ENCODE results near the gene BHLHE23.

BHLHE23 gene

DNA sequence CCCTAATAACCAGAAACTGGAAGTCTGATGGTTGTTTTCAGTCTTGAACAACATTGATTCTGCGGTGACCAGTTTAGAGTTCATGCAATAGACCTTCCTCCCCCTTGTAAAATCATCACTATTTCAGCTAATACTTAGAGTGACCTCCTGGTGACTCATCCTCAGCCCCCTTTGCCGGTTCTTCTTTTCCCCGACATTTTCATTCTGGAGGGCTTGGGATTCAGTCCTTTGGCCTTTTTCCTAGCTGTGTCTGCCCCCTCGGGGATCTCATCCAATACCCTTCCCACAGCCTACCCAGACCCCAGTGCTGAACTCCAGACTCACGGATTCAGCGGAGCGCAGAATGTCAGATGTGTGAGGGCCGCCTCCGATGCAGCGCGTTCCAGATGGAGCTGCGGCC, 7.5 kb upstream of the BHLHE23 start:
- no peak overlapping the region for H3K4me3 ChIP-seq
- H3K27ac ChIP-seq = no peak overlapping the region

DNA sequence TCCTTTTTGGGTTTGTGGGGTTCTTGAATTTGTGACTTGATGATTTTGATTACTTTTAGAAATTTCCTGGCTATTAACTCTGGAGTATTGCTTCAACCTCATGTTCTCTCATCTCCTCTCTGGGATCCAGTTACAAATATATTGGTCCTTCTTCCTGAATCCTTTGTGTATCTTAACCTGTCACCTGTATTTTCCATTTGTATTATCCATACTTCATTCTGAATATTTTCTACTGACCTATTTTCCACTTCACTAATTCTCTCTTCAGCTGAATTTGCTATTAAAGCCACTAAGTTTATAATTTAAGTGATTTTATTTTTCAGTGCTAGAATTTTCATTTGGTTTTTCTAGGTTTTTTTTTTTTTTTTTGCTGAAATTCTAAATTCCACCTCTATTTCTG, 6.4 kb upstream of the BHLHE23 start:
- no peak overlapping the region for H3K27ac ChIP-seq

DNA sequence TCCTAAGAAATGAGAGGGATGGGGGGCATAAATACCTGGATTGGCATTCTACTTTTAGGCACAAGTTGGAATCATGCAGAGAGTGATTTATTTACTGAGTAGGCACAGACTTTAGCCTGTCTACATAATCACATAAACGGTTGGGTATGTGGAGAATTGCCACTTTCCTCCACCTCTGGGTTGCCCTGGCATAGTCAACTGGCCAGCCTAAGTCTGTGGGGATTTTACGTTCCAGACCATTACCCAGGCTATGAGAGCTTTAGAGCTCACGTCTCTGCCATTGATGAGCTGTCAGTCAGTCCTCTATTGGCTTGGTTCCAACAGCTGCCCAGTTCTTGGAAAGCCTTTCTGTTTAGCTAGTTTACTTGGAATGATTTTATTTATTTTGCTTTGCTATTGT, 5.0 kb upstream of the BHLHE23 start:
- H3K27ac ChIP-seq = no peak overlapping the region
- no peak overlapping the region for H3K4me3 ChIP-seq

More for the DNA sequence above, 6.4 kb upstream of the BHLHE23 start:
- no peak overlapping the region for H3K4me3 ChIP-seq

DNA sequence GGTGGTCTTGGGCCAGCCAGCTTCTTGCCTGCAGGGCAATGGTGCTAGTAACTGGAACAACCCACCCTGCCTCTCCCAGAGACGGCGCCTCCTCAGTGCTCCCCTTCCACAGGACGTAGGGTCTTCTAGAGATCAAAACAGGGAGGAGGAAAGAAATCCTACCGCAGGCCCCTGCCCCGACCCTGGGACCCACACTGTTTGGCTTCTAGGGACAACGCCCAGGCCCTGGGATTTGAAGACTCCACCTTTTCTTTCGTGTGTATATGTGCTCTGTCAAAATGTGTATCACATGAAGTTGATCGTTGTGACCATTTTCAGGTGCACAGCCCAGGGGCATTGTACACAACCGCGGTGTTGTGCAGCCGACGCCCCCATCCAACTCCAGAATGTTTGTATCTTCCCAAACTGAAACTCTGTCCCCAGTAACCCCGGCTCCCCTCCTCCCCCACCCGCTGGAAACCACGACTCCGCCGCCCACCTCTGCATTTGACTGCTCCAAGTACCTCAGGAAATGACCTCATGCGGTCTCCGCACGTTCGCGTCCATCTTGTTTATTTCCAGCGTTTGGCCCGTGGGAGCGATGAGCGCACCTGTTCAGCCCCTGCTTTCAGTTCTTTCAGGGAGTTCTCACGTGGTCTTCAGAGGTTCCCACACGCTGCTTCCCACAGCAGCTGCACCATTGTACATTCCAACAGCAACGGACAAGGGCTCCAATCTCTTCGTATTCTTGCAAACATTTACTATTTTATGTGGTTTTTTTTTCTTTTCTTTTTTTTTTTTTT, 3.4 kb upstream of the BHLHE23 start:
- H3K27ac ChIP-seq = no peak overlapping the region
- H3K4me3 ChIP-seq = peak overlapping the region in 1 of 7 experiments; percentile 22

DNA sequence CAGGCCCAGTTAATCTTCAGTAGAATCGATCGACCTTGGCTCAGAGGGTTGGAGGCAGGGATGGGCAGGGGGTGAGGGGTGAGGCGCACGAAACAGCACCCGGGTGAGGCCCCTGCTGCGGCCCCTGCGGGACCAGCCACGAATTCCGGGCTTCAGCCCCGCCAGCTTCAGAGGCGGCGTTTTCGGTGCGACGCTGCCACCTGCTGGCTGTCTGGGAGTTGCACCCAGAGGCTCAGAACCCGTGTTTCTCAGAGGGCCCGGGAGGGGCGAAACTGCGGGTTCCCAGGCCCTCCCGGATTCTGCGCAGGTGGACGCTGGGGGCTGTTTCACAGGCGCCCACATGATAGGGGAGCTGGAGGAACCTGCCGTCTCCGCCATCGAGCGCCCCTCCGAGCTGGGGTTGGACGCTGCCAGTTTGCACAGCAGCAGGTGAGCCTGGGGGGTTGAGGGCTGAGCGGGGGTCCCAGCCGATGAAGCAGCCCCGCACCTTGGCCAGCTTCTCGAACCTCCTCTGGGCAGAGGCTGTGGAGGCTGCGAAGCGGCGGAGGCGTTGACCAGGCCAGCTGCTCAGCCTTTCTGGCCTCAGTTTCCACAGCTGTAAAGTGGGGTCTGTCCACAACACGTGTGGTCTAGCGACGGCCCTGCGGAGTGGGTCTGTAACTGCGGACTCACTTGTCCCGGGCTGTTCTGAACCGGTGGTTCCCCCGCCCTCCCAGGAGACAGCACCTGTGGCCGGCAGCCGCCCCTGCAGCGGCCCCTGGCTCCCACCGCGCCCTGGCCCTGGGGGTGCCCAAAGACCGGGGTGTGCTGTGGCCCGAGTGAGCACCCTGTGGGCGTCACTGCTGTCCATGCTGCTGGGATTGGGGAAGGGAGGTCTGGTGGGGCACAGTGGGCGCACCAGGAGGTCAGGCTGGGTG, 2.5 kb upstream of the BHLHE23 start:
- no peak overlapping the region for H3K27ac ChIP-seq
- H3K4me3 ChIP-seq = no peak overlapping the region

DNA sequence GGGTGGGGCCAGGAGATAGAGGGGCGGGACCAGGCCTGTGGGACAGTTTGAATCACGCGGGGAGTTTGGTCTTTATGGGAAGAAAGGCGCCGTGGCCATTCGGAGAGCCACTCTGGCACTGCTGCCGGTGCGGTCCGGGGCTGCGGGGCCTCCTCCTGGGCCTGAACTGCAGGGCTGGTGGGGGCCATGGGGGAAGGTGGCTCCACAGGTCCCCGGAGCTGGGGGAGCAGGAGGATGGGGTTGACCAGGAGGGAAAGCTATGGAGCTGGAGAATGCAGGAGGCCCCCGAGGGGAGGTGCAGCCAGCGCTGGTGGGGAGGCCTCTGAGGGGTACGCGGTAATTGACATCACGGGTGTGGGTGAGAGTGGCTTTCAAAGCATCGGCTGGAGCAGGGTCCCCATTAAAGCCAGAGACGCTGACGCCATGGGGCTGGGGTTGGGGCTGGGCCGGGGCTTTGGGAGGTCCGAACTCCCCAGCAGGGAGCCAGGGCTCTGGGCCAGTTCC, 1.8 kb upstream of the BHLHE23 start:
- Histone ChIP-seq H3K4me3 (no peak overlapping the region), H3K27ac (no peak overlapping the region)

DNA sequence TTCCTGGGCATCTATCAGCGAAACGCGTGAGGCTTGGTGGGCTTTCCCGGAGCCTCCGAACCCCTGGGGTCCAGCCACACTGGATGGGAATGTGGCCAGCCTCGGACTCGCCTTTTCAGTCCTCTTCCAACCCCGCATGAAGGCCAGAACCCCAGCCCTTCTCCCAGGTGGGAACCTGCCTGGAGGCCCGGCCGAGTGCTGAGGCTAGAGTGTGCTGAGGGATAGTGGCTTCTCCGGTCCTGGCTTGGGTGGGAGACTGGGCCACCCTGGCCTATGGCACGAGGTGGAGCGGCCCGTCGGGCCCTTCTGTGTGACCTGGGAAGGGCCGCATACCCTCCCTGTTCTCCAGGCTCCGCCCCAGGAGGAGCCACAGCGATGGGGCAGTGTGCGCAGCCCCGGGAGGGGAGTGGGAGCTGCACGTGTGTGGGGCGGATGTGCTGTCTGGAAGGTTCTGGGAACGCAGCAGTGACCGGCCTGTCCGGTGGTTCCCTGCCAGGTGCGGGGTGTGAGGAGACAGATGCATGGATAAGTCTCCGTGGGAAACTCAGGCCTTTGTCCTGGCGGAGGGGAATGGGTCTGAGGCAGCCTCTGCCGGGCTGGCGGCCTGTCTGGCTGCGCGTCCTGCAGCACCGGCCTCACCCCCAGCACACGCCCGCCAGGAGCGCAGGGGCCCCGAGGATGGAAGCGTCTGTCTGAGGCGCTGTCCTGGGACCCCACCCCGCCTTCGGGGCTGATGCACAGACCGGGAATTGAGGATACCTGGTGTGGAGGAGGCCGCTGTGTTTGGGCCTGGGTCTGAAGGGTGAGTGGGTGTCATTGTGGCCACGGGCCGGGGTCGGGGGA, 1.1 kb upstream of the BHLHE23 start:
- Histone ChIP-seq H3K27ac (no peak overlapping the region), H3K4me3 (no peak overlapping the region)

DNA sequence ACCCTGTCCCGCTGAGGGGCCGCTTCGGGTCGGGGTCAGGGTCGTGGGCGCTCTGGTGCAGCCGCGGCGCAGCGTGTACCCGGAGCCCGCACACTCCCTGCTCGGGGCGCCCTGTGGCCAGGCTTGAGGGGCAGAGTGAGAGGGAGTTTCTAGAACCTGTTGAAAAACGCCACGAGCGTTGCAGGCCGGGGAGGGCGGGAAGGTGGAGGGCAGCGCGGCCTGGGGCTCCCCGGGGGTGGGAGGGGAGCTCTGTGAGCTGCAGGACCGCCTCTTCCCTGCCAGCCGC, 539 bp upstream of the BHLHE23 start:
- Histone ChIP-seq H3K27ac (no peak overlapping the region), H3K4me3 (no peak overlapping the region)

DNA sequence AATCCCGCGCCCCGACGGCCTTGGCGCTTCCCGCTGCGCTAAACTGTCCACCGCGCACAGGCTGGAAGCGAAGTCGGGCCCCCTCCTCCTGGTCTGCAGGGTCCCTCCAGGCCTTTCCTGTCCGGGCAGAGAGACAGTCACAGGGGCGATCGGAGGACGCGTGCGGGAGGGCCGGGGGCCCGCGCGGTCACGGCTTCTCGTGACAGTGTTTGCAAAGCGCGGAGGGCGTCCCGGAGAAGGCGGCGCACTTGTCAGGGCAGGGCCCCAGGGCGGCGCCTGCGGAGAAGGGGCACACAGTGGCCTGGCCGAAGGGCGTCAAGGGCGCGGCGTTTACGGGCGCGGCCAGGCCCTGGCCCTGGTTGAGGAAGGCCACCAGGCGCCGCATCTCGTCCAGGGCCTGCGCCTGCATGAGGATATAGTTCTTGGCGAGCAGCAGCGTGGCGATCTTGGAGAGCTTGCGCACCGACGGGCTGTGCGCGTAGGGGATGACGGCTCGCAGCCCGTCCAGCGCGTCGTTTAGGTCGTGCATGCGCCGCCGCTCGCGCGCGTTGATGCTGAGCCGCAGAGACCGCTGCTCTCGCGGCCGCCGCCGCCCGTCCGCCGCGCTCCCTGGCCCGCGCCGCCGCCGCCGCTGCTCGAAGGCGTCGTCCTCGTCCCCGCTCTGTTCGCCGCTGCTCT, 763 bp downstream of the BHLHE23 start:
- H3K4me3 ChIP-seq = no peak overlapping the region
- H3K27ac ChIP-seq = no peak overlapping the region

DNA sequence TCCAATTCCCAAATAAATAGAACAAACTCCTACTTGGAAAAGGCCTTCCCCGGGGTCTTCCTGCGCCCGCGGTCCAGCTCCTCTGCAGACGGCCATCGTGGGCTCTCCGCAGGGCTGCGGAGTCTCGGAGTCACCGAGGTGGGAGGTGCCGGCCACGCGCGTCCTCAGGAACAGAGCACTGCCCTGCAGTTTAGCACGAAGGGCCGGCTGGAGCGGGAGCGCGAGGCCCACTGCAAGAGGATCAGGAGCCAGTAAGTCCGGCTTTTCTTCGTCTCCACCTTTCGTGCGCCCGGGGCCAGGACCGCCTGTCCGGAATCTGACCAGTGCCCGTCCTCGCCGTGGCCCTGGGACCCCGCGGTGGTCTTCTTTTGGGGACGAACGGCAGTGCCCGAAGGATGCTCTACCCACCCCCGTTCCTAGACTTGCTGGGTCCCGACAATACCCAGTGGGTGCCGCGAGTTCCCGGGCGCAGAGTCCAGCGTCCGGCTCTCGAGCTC, 1.4 kb downstream of the BHLHE23 start:
- H3K4me3 ChIP-seq = no peak overlapping the region
- H3K27ac ChIP-seq = no peak overlapping the region

DNA sequence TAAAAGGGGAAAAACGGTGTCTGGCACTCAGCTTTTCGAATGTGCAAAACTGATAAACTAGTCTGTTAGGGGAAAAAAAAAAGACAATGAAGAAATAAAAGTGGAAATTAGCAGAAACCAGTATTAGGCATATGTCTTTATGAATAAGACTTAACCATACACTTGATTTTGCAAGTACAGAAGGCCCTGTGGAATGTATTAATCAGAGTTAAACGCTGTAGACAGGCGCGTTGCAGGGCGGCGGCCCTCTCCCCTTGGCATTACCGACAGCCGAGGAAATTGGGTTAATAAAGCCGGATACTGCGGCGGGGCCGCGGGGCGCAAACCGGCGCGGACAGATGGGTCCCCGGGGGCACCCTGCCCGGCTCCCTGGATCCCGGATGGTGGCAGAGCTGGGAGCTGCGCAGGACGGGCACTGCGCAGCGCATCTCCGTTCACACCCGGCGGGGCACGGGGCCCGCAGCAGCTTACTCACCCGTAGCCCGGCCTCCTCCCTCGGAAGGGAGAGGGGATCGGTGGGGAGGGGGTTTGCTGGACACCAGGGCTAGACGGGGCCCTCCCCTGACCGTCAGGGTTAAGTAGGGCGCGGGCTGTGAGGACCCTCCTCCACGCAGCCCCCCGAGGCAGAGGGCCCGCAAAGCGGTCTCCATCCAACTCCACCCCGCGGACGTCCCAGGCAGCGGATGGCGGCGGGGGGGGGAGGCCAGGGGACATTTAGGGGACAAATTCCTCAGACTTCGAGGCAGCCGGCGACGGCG, 2.0 kb downstream of the BHLHE23 start:
- no peak overlapping the region for H3K4me3 ChIP-seq
- no peak overlapping the region for H3K27ac ChIP-seq

DNA sequence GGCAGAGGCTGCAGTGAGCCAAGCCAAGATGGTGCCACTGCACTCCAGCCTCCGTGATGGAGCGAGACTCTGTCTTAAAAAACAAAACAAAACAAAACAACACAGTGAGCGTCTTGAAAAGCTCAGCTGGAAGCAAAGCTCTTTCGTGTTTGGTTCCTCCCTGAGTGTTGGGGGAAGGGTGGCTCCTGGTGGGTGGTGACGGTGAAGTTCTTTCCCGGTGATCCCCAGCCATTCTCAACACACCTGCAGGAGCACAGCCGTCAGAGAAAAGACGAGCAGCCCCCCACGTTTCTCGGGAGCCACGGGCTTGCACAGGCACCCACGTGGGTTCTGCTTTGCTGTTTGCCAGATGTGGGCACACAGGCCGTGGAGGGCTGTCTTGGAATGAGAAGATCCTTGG, 3.2 kb downstream of the BHLHE23 start:
- no peak overlapping the region for H3K4me3 ChIP-seq
- H3K27ac ChIP-seq = no peak overlapping the region

DNA sequence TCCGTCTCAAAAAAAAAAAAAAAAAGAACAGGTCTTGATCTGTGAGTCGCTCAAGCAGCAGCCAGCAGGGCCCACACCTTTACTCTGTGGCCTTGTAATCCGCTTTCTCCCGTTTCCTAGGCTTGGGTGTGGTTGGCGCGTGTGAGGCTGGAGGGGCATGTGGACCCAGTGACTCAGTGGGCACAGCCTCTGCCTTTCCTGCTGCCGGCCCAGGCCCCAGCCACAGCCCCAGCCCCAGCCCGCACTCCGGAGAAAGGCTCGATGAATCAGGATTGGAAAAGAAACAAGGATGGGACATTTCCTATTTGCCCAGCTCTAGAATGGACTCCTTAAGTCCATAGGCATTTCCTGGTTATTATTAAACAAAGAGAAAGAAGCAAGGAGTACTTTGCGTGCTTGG, 4.3 kb downstream of the BHLHE23 start:
- H3K27ac ChIP-seq = no peak overlapping the region
- no peak overlapping the region for H3K4me3 ChIP-seq

DNA sequence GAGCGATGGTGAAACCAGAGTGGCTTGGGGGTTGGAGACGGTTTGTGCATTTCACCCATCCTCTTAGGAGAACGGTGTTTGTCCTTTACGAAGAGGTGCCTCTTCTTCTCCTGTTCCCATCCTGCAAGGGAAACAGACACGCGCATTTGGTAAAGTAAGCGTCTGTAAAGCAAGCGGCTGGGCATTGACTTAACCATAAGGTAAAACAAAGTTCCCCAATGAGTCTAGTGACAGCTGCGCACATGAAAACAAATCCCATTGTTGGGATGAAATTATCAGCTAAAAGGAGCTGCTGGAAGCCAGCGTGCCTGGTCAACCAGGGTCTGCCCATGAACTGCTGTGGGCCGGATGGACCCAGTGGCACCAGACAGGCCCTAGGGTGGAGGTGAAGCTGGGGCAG, 5.8 kb downstream of the BHLHE23 start:
- H3K4me3 ChIP-seq = no peak overlapping the region
- H3K27ac ChIP-seq = no peak overlapping the region

DNA sequence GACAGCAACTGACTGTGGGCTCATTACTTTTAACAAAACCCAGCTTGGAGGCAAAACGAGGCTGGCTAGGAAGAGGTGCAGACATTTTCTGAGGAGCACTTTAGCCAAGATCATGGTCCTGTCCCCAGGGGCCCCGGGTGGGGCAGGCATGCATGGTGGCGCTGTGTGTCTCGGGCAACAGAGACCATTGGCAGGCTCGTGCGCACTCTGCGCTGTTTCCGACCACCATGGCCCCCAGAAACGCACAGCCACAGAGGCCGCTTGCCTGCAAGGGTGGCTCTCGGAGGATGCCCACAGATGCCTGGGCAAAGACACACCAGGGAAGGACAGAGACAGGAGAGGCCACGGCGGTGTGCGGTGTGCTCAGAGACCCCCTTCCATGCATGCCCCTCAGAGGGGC, 6.7 kb downstream of the BHLHE23 start:
- Histone ChIP-seq H3K27ac (no peak overlapping the region), H3K4me3 (no peak overlapping the region)

DNA sequence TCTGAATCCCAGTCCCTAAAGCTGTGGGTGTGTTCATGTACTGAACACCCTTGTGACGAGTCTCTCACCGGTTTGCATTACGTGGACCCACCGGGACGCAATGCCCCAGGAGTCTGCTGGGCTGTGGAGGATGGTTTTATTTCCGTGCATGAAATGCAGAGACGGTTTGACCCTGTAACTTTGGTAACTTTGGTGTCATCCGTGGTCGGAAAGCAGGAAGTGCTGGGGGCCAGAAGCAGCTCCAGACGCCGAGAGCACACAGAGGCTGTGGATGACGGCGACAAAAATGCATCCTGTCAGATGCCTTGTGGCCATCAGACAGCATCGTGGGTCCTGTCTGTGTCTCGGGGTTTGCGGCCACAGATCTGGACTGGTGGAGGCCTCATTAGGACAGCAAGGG, 7.2 kb downstream of the BHLHE23 start:
- no peak overlapping the region for H3K4me3 ChIP-seq
- H3K27ac ChIP-seq = no peak overlapping the region

DNA sequence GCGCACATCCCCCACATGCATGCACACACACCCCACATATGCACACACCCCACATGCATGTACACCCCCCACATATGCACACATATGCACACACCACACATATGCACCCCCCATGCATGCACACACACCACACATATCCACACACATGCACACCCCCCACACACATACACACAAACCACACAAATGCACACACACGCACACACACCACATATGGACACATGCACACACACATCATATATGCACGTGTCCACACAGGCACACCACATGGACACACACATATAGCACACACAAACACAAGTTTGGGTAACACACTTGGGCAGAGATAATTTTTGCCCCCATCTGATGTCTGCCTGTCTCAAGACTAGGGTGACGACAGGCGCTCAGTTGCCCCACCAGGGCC, 8.3 kb downstream of the BHLHE23 start:
- no peak overlapping the region for H3K27ac ChIP-seq
- H3K4me3 ChIP-seq = no peak overlapping the region

DNA sequence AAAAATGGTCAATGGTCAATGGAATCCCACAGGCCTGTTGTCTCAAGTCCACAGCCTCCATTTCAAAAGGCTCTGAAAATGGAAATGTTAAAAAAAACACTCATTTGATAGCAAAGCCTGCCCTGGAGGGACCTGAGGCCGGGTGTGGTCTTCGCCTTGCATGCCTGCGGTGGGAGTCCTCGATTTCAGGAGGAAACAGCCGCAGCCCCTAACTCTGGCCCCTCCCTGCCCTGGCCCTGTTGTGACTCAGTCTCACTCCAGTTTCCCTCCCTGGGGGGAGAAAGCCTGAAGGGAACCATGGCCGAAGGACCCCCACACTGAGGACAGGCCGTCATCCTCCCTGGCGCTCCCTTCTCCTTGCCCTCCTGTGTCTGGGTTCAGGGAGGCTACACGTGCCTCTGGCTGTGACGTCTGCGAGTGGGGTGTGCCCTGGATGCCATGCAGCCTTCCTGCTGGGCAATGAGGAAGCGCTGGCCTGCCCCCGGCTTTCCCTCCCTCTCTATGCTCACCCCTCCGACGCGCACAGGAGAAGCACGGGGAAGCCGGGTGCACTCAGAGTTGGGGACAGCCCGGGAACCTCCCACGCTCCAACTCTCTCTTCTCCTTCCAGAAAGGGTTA, 9.2 kb downstream of the BHLHE23 start:
- H3K4me3 ChIP-seq = no peak overlapping the region
- no peak overlapping the region for H3K27ac ChIP-seq

All from skin epidermis (tissue), 12 donors.